HG03095 (cell line): ENCODE data around the gene TUBA8.
"Not testable (repeated sequence)": the region's sequence is repeated elsewhere in the genome, so short reads cannot be mapped to it uniquely, and the experiment has no call there.

Experiments used
- ATAC-seq: cut with Tn5 transposase; IDR thresholded peaks from one replicate; pipeline ENCODE4 v1.9.1; 2021; ENCODE audit warnings: moderate library complexity; ENCODE audit not compliant: unreplicated experiment

Gene TUBA8

DNA sequence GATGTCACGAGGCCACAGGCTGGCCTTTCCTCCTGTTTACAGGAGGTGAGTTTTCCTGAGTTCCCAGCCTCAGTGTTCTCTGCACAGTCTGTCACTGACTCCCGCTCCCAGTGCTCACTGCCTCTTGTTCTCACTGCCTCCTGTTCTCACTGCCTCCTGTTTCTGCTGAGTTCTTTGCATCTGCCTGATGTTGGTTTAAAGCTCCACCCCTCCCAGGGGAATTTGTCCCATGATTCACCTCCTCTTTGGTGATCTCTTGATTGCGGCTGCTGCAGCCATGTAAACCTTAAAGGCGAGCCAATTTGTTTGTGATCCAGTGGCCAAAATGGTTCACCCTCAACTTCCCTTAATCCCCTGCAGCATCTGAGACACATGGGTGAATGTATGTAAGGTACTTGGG is 6.0 kb upstream of the TUBA8 start:
- ATAC-seq = no peak

DNA sequence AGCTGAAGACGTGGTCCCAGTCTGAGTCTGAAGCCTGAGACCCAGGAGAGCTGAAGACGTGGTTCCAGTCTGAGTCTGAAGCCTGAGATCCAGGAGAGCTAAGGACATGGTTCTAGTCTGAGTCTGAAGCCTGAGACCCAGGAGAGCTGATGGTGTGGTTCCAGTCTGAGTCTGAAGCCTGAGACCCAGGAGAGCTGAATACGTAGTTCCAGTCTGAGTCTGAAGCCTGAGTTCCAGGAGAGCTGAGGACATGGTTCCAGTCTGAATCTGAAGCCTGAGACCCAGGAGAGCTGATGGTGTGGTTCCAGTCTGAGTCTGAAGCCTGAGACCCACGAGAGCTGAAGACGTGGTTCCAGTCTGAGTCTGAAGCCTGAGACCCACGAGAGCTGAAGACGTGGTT is 4.6 kb upstream of the TUBA8 start:
- ATAC-seq = not testable (repeated sequence)

- ATAC-seq = not testable (repeated sequence)
These were observed 3.9 kb upstream of the TUBA8 start for GRCh38 chr22:18106550-18107341.

- no peak for ATAC-seq
These were observed 2.4 kb upstream of the TUBA8 start for GRCh38 chr22:18108187-18108586.

DNA sequence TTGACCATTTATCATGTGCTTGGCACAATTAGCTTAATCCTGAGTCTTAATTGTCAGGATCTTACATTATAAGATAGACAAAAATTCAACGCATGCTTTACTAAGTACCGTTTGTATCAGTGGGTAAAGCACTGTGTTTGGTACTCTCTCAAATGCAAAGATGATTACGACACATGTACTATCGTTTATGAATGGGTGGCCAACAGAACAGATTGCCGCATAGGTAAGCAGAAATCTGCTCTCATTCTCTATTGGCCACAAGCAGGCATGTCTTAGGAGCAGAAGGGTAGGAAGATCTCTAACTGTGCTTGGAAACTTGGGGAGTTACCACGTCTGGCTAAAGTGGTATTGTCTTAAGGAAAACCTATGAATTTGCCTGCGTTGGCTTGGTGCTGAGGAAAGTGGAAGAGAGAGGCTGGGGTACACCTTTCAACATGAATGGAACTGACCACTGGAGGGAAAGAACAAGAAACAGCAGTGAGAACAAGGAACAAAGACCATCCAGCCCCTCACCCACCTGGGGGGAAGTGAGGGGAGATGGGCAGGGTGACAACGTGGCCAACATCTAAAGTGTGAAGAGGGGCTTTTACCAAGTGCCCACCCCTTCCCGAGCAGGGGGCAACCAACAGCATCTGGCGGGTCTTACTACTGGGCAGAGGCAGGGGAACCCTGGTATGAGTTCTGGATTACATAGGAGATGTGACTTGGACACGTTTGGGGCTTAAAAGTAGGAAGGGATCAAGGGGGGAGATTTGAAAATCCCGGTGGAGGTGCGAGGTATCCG is 1.0 kb upstream of the TUBA8 start:
- ATAC-seq = no peak

DNA sequence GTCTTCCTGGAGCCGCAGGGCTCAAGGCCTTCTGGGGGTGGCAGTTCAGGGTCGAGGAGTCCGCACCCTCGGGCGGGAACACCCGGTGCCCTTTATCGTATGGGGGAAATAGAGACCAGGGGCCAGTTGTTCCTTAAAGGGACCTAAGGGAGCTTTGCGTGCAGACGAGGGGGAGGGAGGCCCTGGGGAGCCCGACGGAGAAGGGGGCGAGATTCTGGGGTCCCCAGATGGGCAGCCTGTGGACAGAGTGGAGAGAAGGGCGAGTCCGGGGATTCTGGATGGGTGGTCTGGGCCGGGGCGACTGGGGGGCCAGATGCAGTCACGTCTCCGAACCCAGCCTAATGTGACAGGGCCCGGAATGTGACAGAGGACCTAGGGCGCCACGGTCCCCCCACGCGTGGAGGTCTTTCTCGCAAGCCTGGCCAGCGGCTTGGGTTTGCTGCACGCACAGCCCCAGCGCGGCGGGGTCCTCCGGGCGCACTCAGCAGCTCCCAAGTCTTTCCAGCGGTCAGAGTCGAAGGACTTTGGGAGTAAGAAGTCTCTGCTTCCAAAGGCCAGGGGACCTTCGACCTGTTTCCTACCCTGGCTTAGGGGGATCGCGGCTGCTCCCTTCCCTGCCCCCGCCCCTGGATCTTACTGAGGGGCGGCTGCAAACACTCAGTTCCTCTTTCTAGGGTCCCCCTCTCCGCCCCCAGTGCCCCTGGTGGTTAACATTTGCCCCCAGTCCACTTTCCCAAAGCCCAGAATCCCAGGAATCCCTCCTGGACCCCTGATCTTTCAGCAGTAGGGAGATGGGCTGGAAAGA is 547 bp downstream of the TUBA8 start:
- ATAC-seq = no peak

DNA sequence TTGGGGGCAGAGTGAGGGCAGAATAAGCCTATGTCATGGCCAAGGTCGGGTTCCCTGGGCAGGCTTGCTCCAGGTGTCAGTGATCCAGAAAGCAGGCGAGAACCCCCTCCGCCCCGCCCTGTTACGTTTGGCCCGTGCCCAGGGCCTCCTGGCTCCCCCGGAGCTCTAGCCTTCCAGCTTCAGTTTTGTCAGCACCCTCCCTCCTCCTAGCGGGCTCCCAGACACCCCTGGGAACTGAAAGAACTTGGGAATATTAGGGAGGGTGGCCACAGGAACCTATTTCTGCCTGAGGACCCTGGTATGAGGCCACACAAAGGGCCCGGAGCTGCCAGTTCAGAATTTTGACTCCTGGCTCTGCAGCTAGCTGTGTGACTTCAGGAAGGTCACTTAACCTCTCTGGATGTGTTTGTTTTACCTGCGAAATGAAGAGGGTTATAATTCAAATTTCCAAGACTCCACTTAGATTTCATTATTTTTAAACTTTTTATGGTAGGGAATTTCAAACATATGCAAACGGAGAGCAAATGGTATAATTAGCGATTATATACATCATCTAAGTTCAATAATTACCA is 1.2 kb downstream of the TUBA8 start:
- ATAC-seq = no peak

DNA sequence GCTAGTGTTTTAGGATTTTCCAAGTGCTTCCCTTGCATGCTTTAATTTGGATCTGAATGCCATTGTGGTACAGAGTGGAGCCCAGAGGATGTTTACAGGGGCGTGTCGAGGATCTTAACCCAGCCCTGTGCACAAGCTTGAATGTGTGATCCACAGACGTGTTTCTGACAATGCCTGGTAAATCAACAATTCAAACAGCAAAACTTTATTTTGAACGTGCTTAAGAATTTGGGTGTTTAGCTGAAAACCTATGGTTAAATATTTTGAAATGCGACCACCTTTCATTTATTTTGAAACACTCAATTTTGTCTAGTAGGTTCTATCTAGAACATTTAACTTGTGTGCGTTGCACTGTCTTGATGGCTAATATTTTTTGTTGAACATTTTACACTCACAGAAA is 1.8 kb downstream of the TUBA8 start:
- ATAC-seq = no peak

DNA sequence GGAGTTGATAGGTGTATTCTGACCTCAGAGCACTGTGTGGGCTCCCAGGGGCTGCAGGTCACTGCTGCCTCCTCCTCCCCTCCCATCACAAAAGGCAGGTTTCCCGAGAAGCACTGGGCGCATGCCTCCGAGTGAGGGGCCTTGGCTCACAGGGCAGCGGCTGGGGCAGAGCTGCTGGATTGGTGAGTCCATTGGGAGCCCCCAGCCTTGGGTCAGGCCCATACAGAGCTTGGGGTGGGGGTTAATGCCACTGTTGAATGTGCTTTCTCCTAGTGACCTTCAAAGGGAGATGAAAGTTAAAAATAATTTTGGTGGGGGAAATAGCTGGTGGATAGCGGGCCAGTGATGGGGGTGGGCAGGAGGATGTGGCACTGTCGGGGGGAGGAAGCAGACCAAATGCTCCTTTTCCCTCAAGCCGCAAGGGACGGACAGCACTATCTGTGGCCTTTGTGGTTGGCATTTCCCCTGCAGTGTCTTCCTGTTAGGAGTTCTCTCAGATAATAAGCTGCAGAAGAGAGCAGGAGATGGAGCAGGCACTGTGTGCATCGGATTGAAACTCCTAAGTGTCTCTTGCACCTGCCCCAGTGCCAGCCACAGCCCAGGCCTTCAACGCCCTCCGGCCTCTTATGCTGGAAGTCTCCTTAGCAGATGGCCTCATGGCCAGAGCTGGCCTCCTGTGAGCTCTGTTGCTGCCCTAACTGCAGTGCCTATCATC is 3.2 kb downstream of the TUBA8 start:
- no peak for ATAC-seq

DNA sequence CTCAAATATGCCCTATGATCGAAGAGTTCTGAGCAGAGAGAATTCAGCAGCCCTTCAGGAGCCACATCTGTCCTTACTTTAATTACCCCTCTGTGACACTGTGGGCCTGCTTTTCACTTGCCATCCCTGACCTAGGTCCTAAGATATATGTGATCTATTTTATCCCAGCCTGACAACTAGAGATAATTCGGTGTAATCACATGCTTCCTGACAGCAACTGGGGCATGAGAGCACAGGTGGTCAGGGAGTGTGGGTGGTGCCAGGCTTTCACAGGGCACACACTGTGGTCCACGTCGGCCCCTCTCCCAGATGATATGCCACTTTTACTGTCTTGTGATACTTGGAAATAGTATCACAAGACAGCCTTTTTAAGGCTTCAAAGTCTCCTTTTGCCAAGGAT is 3.9 kb downstream of the TUBA8 start:
- ATAC-seq = no peak

- ATAC-seq = no peak
These were observed 4.5 kb downstream of the TUBA8 start for GRCh38 chr22:18114976-18115652.

GRCh38 chr22:18115906-18116371 is 5.3 kb downstream of the TUBA8 start:
- ATAC-seq = no peak

GRCh38 chr22:18116634-18117033 is 6.0 kb downstream of the TUBA8 start:
- no peak for ATAC-seq

DNA sequence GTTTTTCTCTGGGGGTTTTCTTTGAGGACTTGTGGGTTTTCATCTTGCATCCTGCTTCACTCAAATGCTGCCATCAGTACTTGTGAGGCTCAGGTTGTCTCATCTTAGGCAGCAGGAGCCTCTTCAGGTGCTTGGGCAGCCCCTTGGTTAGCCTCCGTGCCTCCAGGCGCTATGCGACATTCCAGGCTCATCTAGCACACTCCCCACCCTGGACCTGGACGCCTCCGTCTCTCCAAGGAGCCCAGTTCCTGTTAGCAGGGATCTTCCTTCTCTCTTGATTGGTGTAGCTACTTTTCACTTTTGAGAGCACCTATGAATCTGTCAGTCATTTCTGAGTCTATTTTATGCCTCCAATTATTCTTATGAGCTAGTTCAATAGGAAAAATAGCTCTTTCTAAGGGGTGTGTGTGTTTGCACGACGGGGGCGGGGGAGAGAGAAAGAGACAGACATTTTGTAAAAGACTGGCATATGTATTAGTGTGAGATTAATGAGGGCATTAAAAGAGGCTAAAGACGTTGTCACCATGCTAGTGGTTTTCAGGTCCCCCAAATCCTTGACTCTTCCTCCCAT is 7.8 kb downstream of the TUBA8 start:
- ATAC-seq = no peak

- no peak for ATAC-seq
These were observed 9.0 kb downstream of the TUBA8 start for GRCh38 chr22:18119409-18120110.

DNA sequence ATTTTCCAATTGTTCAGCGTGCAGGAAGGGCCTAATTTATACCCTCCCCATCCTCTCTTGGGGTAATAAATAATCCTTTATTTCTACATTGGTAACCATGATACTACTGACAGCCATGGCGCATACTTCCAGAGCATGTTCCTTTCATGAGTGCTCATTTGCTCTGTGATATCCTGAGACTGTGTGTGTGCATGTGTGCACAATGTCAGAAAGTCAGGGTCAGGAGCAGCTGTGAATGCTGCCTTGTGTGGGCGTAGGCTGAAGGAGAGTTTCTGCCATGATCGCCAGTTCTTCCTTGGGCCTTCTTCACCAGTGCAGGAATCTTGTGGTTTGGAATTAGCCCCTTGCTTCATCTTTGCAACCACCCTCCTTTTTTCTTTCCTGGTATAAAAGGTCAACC is 10.2 kb downstream of the TUBA8 start:
- no peak for ATAC-seq

- no peak for ATAC-seq
These were observed 10.9 kb downstream of the TUBA8 start for GRCh38 chr22:18121506-18121905.

GRCh38 chr22:18121954-18122554 is 11.4 kb downstream of the TUBA8 start:
- ATAC-seq = no peak
